Stromal cell of bone marrow (primary cell): ENCODE data around the gene CIITA.
"Not testable (repeated sequence)": the region's sequence is repeated elsewhere in the genome, so short reads cannot be mapped to it uniquely, and the experiment has no call there.

Experiments used
- DNase-seq: peaks from one replicate; pipeline ENCODE4 v3.0.0-alpha.2; 2012; ENCODE audit warnings: low read depth

Gene CIITA

DNA sequence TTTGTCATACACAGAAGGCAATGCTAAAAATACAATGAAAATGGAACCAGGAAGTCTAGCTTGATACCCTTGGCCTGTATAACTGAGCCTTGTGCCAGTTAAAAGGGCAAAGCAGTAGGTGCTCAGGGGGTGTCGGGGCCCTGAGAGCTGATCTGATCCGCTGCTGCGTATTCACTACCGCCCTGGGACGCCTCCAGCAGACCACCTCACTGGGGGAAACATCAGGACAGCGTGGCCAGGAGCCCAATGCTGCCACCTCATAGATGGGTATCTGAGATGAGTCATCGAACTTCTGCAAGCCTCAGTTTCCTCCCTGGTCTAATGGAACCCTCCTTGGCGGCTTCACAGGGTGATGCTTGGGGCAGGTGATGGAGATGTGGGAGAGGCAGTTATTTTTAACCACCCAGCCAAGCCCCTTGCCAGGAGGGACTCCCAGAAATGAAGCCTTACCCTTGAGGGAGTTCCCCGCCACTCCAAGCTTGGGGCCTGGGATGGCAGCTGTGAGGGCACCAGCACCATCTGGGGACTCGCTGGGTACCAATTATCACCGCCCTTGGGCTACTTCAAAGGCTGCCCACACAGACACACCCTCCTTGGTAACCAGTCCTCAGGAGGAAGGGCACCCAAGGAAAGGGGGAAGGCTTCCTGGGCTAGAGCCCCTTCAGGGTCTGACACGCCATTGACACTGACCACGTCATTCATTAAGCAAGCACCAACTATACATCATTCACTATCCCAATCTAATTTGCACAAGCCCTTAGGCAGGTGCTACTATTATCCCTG is 57.5 kb downstream of the CIITA start:
- DNase-seq: no peak

DNA sequence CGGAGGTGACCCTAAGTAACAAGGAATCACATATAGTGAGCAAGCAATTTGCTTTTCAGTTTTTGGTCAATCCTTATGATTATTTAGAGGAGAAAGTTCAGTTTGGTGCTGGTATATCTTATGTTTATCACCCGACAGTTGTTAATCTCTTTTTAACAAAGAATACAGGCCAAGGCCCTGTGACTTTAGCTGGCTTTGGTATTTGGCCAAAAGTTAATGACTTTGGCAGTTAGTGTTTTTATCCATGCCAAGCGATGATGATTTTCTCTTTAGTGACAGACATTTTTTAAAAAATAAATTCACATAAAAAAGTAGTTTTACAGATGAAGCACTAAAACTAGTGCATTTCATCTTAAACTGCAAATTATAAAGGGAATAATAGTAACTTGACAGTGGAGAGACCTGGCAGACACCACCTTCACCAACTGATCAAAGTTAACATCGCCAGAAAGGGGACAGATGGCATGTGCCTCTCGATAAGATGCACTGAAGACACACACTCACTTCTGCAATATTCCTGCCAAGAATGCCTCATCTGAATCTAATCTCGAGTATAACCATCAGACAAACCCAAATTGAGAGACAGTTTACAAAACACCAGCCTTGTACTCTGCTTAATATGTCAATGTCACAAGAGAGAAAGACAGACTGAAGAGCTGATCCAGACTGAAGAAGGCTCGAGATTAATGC is 58.4 kb downstream of the CIITA start:
- no peak for DNase-seq

DNA sequence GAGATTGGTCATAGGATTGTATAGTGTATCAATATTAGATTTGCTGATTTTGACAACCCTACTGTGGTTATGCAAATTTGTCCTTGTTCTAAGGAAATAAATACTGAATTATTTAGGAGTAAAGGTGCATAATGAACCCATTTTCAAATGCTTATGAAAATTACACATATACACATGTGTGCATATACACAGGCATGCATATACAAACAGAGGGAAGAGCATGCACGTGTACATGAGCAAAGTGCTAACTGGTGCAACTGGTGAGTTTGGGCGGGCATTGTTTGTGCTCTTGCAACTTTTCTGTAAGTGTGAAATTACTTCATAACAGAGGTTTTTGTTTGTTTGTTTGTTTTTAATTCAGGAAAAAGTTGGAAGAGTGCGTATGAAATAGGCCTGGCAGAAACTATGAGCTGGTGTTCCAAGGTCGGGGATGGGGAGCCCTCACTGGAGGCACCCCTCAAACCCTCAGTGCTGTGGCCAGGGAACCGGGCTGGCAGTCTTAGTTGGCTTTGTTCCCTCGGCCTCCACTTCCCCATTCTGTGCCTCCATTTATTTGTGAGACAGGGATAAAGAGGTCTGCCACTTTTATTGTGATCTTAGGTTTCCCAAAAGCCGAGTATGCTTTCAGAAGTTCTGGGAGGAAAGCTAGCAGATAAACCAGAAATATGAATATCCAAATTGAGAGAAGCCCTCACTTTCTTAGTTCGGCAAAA is 59.4 kb downstream of the CIITA start:
- no peak for DNase-seq

GRCh38 chr16:10937068-10937859 is 60.3 kb downstream of the CIITA start:
- DNase-seq: no peak

- no peak for DNase-seq
Observed at GRCh38 chr16:10938321-10938720, 61.3 kb downstream of the CIITA start.

DNA sequence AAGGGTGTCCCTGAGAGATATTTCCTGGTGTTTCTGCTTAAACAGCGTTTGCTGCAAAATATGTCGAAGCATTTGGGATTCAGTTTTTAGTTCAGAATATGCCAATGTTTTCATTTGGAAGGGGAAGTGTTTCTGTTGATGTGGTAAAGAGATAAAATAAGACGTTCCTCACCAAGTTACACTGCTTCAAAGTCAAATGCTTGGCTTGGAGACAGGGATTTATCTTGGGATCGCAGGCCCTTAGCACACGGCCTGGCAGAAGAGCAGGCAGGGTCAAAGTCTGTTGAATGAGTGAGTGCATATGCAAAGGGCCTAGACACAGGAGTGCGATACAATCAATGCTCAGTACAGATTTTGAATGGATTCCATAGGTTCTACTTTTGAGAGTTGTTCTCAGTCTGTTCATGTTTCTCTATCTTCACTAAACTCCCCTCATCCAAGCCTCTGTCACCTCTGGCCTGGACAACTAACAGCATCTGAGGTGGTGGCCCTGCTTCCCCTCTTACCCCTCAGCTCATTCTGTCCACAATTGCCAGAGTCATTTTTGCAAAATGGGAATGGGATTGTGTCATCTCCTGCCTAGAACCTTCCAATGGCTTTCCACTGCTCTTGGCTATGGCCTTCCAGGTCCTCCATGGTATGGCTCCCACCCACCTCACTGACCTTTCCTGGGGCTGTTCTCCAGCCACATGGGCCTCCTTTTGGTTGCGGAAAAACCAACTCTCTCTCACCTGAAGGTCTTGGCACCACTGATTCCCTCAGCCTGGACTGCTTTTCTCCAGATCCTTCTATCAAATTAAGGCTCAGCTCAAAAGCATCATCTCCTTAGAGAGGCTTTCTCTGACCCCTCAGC is 62.0 kb downstream of the CIITA start:
- no peak for DNase-seq

DNA sequence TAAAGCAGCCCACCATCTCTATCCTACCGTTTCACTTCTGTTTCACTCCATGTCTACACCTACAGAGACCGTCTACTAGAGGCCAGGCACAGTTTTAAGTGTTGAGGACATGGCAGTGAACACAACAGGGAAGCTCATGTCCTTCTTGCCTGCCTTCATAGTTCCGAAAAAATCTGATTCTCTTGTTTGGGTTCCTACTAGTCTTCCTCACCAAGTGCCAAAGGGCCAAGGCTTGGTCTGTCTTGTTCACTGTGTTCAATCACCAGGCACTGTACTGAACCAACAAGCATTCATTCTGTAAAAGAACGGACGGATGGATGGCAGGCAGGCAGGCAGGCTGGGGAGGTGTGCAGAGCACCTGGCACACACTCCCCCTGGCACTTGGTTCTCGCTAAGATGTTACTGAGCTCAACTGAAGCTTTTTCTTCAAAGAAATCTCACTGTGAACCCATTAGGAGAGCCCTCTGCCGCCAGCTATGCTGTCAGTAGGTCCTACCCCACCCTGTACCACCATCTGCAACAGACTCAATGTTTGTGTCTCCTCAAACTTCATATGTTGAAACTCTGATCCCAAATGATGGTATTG is 62.7 kb downstream of the CIITA start:
- no peak for DNase-seq

GRCh38 chr16:10940501-10941079 is 63.6 kb downstream of the CIITA start:
- DNase-seq: no peak

DNA sequence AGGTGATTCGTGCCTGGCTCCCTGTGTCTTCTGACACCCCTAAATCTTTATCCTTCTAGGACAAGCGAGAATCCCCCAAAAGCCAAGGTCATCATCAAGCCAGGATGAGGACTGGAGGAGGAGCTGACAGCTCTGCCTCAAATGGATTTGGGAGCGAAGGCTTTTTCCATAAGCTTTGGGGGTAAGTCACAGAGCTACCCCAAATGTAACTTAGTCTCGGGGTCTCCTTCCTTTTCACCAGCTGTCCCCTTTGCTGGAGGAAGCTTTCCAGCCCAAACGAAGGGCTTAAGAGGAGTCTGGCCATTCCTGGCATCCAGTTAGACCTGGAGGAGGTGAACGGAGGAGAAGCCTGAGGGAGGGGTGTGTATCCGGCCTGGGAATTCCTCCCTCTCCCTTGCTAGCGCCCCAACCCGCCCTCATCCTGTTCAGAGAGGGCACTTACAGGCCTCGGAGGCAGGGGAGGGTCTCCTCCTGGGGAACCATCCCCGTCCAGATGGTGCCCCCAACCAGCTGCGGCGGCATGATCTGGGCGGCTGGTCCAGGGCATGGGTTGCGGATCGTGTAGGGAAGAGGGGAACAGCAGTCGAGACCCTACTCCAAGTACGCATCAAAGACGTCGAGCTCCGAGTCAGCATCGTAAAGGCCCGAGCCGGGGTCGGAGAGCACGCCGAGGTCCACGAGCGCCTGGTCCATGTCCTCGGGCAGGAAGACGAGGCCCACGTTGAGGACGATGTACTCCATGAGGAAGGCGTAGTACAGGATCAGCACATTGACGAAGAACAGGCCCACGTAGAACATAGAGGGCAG is 64.3 kb downstream of the CIITA start:
- no peak for DNase-seq

DNA sequence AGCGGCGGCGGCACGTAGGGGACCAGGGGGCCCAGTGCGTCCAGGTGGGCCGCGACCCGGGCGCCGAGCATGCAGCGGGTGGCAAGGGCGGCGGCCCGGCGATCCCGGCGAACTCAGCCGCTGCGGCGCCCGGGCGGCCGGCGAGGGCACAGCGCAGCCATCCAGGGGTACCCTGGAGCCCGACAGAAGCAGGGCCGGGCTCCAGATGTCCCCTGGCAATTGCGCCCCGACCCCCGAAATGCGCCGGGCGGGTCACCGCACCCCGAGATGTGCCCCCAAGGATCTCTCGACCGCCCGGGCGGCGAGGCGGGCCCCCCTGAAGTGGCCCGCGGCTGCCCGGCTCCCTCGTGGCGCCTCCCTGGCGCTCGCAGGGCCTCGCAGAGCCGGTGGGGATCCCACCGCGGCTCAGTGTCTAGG is 64.9 kb downstream of the CIITA start:
- DNase-seq: not testable (repeated sequence)

DNA sequence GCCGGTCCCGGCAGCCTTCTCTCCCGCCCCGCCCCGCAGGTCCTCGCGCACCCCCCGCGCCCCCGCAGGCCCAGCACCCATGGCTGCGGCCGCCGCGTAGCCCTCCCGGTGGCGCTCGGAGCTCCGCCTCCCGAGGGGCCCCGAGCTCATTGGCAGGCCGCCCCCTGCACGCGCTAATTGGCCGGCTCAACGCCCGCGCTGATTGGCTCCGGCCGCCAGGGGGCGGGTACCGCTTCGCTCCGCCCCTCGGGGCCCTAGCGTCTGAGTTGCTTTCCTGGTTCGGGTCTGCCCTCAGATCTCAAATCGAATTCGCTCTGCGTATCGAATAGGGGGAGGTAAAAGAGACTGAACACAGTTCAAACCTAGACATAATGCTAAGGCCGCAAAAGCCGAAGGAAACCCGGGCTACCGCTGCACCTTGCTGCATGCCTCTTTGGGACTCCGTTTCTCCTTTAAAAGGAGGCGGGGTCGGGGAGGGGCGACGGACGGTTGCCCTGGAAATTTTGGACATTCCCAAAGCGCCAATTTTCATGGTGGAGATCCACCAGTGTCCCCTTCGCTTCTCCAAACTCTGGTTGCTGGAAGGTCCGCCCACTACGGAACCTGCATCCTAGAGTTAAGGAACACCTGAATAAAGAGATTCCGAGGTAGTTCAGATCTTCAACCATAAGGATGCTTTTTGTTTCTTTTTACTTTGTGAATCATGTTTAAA is 65.5 kb downstream of the CIITA start, which contains the start of gene DEXI:
Gene DEXI (minus strand): TSS at position 117 of the 712 bp plus-strand sequence. CDS start 463 bp downstream, outside the sequence.
- peak; percentile 76 for DNase-seq

DNA sequence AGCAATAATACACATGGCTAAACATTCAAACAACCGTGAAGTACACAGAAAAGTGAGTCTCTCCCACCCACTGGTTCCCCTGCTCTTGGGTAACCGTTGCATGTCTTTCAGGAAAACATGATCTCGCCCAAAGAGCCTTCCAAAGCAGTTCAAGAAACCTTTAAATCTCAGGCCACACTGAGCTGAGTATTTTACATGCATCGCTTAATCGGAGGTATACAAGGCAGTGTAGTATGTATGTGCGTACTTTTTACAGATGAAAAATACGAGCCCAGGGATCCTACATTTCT is 66.0 kb downstream of the CIITA start:
- DNase-seq: no peak

- DNase-seq: peak; percentile 92
Observed at GRCh38 chr16:10944249-10945064, 67.5 kb downstream of the CIITA start, which contains the start of gene CLEC16A. Gene CLEC16A, plus strand, starts transcription at chr16:10944564. Its CDS starts 154 bp downstream, at chr16:10944718.

- no peak for DNase-seq
Observed at GRCh38 chr16:10945065-10945787, 68.2 kb downstream of the CIITA start.

GRCh38 chr16:10946308-10946707 is 69.3 kb downstream of the CIITA start:
- DNase-seq: no peak

DNA sequence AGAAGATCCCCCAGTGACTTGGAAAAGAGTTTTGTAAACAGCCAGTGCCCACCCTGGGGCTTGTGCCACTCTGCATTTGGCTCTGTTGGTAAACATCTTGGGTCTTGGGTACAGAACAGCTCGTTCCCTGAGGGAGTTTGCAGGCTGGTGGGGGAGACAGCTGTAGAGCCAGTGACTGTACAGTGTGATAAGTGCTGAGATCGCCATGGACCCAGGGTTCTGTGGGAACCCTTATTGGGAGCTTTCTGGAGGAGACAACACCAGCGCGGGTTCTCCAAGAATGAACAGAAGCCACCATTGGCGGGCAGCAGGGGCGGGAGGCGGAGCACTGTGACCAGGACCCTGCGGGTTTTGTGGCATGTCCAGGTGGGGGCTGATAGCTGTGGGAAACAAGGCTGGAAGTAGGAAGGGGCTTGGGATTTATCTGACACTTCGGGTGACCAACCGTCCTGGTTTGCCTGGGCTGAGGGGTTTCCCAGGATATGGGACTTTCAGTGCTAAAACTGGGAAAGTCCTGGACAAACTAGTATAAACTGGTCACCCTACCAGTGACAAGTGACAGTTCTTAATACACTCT is 70.3 kb downstream of the CIITA start:
- DNase-seq: no peak

DNA sequence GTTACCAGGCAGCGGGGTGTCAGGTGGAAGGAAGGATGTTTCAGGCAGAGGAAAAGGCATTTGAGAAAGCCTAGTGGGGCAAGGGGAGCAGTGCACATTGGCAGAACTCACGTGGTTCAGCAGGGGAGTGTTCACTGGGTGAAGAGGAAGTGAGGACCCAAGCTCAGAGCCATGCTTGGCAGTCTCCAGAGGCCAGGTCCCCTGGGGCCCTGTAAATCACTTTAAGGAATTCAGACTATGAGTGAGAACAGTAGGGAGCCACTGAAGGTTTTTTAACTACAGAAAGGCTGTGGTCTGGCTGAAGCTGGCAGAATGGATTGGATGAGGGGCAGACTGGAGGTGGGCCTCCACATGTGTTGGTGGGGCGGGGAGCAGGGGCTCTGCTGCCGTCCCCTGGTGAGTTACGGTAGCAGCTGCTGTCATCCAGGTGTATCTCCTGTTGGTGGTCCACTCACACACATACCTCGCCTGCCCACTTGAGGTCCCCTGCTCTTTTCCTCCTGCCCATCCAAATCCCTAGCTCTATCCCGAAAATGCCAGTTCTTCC is 72.5 kb downstream of the CIITA start:
- no peak for DNase-seq
